HCT116 (cell line): ENCODE results near the gene PJA2. TPM values are rescaled to one million over a fixed set of nuclear protein-coding genes. Genes with fewer than 3 reads are reported as not detected.

Experiments
- ATAC-seq: fragments of 200-7000 bp; cut with Tn5 transposase; 2 replicates; pipeline ENCODE4 v1.9.1; 2020; ENCODE audit warnings: mild to moderate bottlenecking, moderate library complexity
- BruUV-seq: library from RNA; stranded (reverse); fragments of 400-500 nt; replicated peaks from 2 replicates; lab custom pipeline; 2021; lab: Mats Ljungman, UMichigan
- CTCF ChIA-PET: fragments of 300-600 bp; sonication (Branson Sonifier 250); formaldehyde crosslinking; loops from one replicate; lab custom pipeline; 2021; ENCODE audit warnings: antibody characterized with exemption; lab: Charles Lee
- POLR2A ChIA-PET: fragments of 300-600, 350-600 bp; sonication (Branson Sonifier 250); formaldehyde crosslinking; loops from one replicate; lab custom pipeline; 2021; ENCODE audit warnings: antibody characterized with exemption; lab: Charles Lee
- RAD21 ChIA-PET, 2 experiments: fragments of 300-600 bp; sonication (Branson Sonifier 250); formaldehyde crosslinking; loops; one replicate each; lab custom pipeline; 2023; ENCODE audit warnings: low total read pairs in 2 of 2; ENCODE audit not compliant: uncharacterized antibody in 2 of 2, unreplicated experiment in 2 of 2, low non-redundant PET in 1 of 2; lab: Charles Lee
- DNase-seq: peaks from one replicate; pipeline ENCODE4 v3.0.0-alpha.2; 2010; ENCODE audit warnings: low read depth, low spot score
- H2AFZ ChIP-seq: fragments of 200-600 bp; shearing (Covaris generic), sonication (generic); 2 replicates; pipeline ENCODE4 v1.6.1; 2017; ENCODE audit warnings: low read depth, mixed run types, mixed read lengths, antibody characterized with exemption, low read length; ENCODE audit not compliant: poor library complexity, severe bottlenecking
- H3K27ac ChIP-seq: 2 replicates; pipeline ENCODE4 v1.5.1; 2012; ENCODE audit warnings: low read depth, low read length
- H3K27me3 ChIP-seq: fragments of 200-600 bp; sonication (generic); 2 replicates; pipeline ENCODE4 v1.6.1; 2016; ENCODE audit warnings: mixed run types, low read length, mixed read lengths; ENCODE audit not compliant: insufficient read depth
- H3K36me3 ChIP-seq, 2 experiments: fragments of 200-500 bp in 1 of 2; fragments of 200-600 bp in 1 of 2; sonication (Bioruptor generic) in 1 of 2; sonication (generic) in 1 of 2; 2 replicates each; pipeline versions ENCODE4 v1.5.1 to v1.6.1; 2014 to 2016; ENCODE audit warnings: low read length in 2 of 2, inconsistent platforms in 1 of 2, mixed read lengths in 1 of 2, mixed run types in 1 of 2; ENCODE audit not compliant: insufficient read depth in 2 of 2, control insufficient read depth in 1 of 2
- H3K4me1 ChIP-seq, 2 experiments: fragments of 200-600 bp in 1 of 2; sonication (generic) in 1 of 2; 2 replicates each; pipeline versions ENCODE4 v1.5.1 to v1.6.1; 2012 to 2017; ENCODE audit warnings: low read length in 2 of 2, inconsistent platforms in 1 of 2, mild to moderate bottlenecking in 1 of 2, mixed read lengths in 1 of 2, mixed run types in 1 of 2, moderate library complexity in 1 of 2; ENCODE audit not compliant: insufficient read depth in 2 of 2, control insufficient read depth in 1 of 2
- H3K4me2 ChIP-seq: fragments of 200-600 bp; sonication (generic); 2 replicates; pipeline ENCODE4 v1.6.1; 2017; ENCODE audit warnings: mixed run types, low read length, mixed read lengths
- H3K4me3 ChIP-seq, 2 experiments: fragments of 200-600 bp in 1 of 2; sonication (generic) in 1 of 2; replicated peaks in 1 of 2; 2 replicates each; pipeline ENCODE4 v1.5.1; 2011 to 2016; ENCODE audit warnings: low read length in 2 of 2, control low read depth in 1 of 2, low read depth in 1 of 2, mild to moderate bottlenecking in 1 of 2, mixed read lengths in 1 of 2, mixed run types in 1 of 2
- H3K79me2 ChIP-seq: fragments of 200-600 bp; sonication (generic); 2 replicates; pipeline ENCODE4 v1.6.1; 2017; ENCODE audit warnings: mild to moderate bottlenecking, mixed run types, low read length, moderate library complexity, mixed read lengths; ENCODE audit not compliant: insufficient read depth
- H3K9ac ChIP-seq: fragments of 200-600 bp; sonication (generic); 2 replicates; pipeline ENCODE4 v1.6.1; 2016; ENCODE audit warnings: low read length, mixed read lengths
- H3K9me2 ChIP-seq: fragments of 200-600 bp; sonication (generic), shearing (Covaris generic); 2 replicates; pipeline ENCODE4 v1.6.1; 2017; ENCODE audit warnings: mixed run types, mild to moderate bottlenecking, moderate library complexity; ENCODE audit not compliant: insufficient read depth
- H3K9me3 ChIP-seq, 2 experiments: fragments of 200-500 bp in 1 of 2; fragments of 200-600 bp in 1 of 2; sonication (Bioruptor generic) in 1 of 2; sonication (generic) in 1 of 2; 2 replicates each; pipeline ENCODE4 v1.6.1; 2014 to 2017; ENCODE audit warnings: low read length in 2 of 2, mixed read lengths in 2 of 2, inconsistent platforms in 1 of 2, low read depth in 1 of 2, mild to moderate bottlenecking in 1 of 2, mixed run types in 1 of 2, moderate library complexity in 1 of 2; ENCODE audit not compliant: control insufficient read depth in 1 of 2, insufficient read depth in 1 of 2
- H4K20me1 ChIP-seq: fragments of 200-600 bp; sonication (generic), shearing (Covaris generic); 2 replicates; pipeline ENCODE4 v1.6.1; 2017; ENCODE audit warnings: mixed run types, mild to moderate bottlenecking, moderate library complexity; ENCODE audit not compliant: insufficient read depth
- CEBPB ChIP-seq: IDR thresholded peaks from 2 replicates; pipeline ENCODE4 v1.6.1; 2012; ENCODE audit warnings: low read depth
- CTCF ChIP-seq, 3 experiments: fragments of 200-600 bp in 1 of 3; sonication (generic) in 1 of 3; IDR thresholded peaks in 2 of 3; conservative IDR thresholded peaks in 1 of 3; 2 replicates each; pipeline ENCODE4 v1.5.1; 2012 to 2017; ENCODE audit warnings: low read depth in 2 of 3, low read length in 2 of 3, antibody characterized with exemption in 1 of 3, borderline replicate concordance in 1 of 3, control low read depth in 1 of 3, mild to moderate bottlenecking in 1 of 3, mixed read lengths in 1 of 3, mixed run types in 1 of 3, moderate library complexity in 1 of 3; ENCODE audit not compliant: insufficient read depth in 1 of 3
- EZH2 ChIP-seq: fragments of 200-600 bp; sonication (generic); IDR thresholded peaks from 2 replicates; pipeline ENCODE4 v1.6.1; 2017; ENCODE audit warnings: antibody characterized with exemption, mixed run types
- RAD21 ChIP-seq: IDR thresholded peaks from 2 replicates; pipeline ENCODE4 v1.6.1; 2012; ENCODE audit warnings: low read depth, mild to moderate bottlenecking
- ZFX ChIP-seq: fragments of 450-650 bp; IDR thresholded peaks from 2 replicates; pipeline ENCODE4 v1.6.1; 2017
- intact Hi-C: fragments of 100-400 bp; cut with micrococcal nuclease; formaldehyde crosslinking; loops from 2 replicates; pipeline ENCODE4 v1.10.0; 2022
- total RNA-seq: library from RNA; stranded (reverse); gene quantifications from one replicate; pipeline ENCODE4 v1.2.1, GENCODE V29; 2021; ENCODE audit not compliant: unreplicated experiment

The PJA2 gene
- total RNA-seq, 1 experiment from 2014 or later: 38.4 TPM

DNA sequence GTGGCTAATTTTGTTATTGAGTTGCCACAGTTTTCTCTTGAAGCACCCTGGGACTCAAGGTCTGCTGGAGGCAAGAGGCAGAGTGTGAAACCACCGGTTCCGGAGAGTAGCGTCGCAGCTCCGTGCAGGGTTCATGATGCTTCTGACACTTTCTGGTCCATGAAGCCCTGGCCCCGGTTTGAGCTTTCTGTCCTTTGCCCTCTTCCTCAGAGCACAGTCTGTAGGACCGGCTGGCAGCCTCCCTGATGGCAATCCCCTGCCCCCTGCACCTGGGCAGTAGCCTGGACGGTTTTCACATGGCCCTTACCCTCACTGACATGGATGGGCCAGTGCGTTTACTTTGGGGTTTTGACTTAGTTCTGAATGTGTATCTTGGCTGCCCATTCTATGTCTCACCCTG lies 111.9 kb downstream of the PJA2 start:
- no peak overlapping the region for H3K4me3 ChIP-seq
- H3K27me3 ChIP-seq: no peaks in the 10 kb centered on the region
- no peaks in the 10 kb centered on the region for H3K36me3 ChIP-seq
- ChIA-PET RAD21 (no interaction called here), POLR2A (no interaction called here), CTCF (no interaction called here)
- TF ChIP-seq CEBPB: no peak
- no peak for TF ChIP-seq RAD21
- TF ChIP-seq EZH2: no peak
- no peak for TF ChIP-seq CTCF (IDR thresholded peaks at IDR 0.05 in 2 of 3, conservative IDR thresholded peaks at IDR 0.05 in 1 of 3; ENCODE audit: borderline replicate concordance in 1 of 3, insufficient read depth in 1 of 3, low read depth in 2 of 3, low read length in 2 of 3)
- no peaks in the 10 kb centered on the region for H3K79me2 ChIP-seq
- DNase-seq (no peak), ATAC-seq (no peak)
- no peak overlapping the region for H3K9ac ChIP-seq
- H2AFZ ChIP-seq: no peak overlapping the region
- no peaks in the 10 kb centered on the region for H3K4me1 ChIP-seq
- no TSS peak for BruUV-seq
- no peaks in the 10 kb centered on the region for H4K20me1 ChIP-seq
- intact Hi-C loops: no loop called here
- H3K9me3 ChIP-seq: no peaks in the 10 kb centered on the region
- no peak overlapping the region for H3K27ac ChIP-seq
- H3K4me2 ChIP-seq: no peak overlapping the region
- no peaks in the 10 kb centered on the region for H3K9me2 ChIP-seq

GRCh38 chr5:109291090-109291489 lies 118.7 kb downstream of the PJA2 start:
- BruUV-seq: no TSS peak
- CTCF ChIA-PET: no interaction called here
- ATAC-seq: peak; percentile 44; the same call in 1 of the 2 replicates

More at GRCh38 chr5:109291090-109291489, 118.7 kb downstream of the PJA2 start:
- H3K9me3 ChIP-seq: no peaks in the 10 kb centered on the region; a peak in 1 of 4 replicates
- no peaks in the 10 kb centered on the region for H4K20me1 ChIP-seq
- no peak overlapping the region for H3K4me2 ChIP-seq
- H3K4me3 ChIP-seq: no peak overlapping the region
- H3K27me3 ChIP-seq: no peaks in the 10 kb centered on the region
- H3K27ac ChIP-seq: no peak overlapping the region
- no peaks in the 10 kb centered on the region for H3K9me2 ChIP-seq
- ChIA-PET POLR2A (no interaction called here), RAD21 (no interaction called here)
- H3K4me1 ChIP-seq: no peaks in the 10 kb centered on the region
- no peak overlapping the region for H2AFZ ChIP-seq
- no peaks in the 10 kb centered on the region for H3K36me3 ChIP-seq
- TF ChIP-seq ZFX (no peak), RAD21 (peak; percentile 22; the same call in 1 of the 2 replicates)
- intact Hi-C loops: no loop called here
- DNase-seq: no peak
- H3K79me2 ChIP-seq: no peaks in the 10 kb centered on the region
- H3K9ac ChIP-seq: no peak overlapping the region
